HG03064 (cell line): ENCODE data around the gene SMC1A.
"Not testable (repeated sequence)": the region's sequence is repeated elsewhere in the genome, so short reads cannot be mapped to it uniquely, and the experiment has no call there.

Experiments used
- ATAC-seq: cut with Tn5 transposase; IDR thresholded peaks from one replicate; pipeline ENCODE4 v1.9.1; 2021; ENCODE audit warnings: low read depth; ENCODE audit not compliant: unreplicated experiment

Gene SMC1A

GRCh38 chrX:53429755-53430154, 7.3 kb upstream of the SMC1A start:
- no peak for ATAC-seq

- ATAC-seq: no peak
Observed at GRCh38 chrX:53422861-53423306, 430 bp upstream of the SMC1A start, which contains the start of gene RIBC1. TSS of gene RIBC1 (plus strand) at chrX:53422873. CDS start at chrX:53426277, 3,404 bp downstream.

- ATAC-seq: peak; percentile 14
Observed at GRCh38 chrX:53421772-53422085, 725 bp downstream of the SMC1A start.

- no peak for ATAC-seq
Observed at GRCh38 chrX:53421125-53421524, 1.3 kb downstream of the SMC1A start.

- not testable (repeated sequence) for ATAC-seq
Observed at GRCh38 chrX:53420351-53420750, 2.1 kb downstream of the SMC1A start.

GRCh38 chrX:53412446-53412845, 10.0 kb downstream of the SMC1A start:
- no peak for ATAC-seq

GRCh38 chrX:53403535-53403934, 18.9 kb downstream of the SMC1A start:
- no peak for ATAC-seq

- ATAC-seq: no peak
Observed at GRCh38 chrX:53398216-53398615, 24.2 kb downstream of the SMC1A start.

- ATAC-seq: no peak
Observed at GRCh38 chrX:53395605-53396298, 26.7 kb downstream of the SMC1A start.

- no peak for ATAC-seq
Observed at GRCh38 chrX:53383376-53384076, 38.9 kb downstream of the SMC1A start.

- ATAC-seq: no peak
Observed at GRCh38 chrX:53379747-53380146, 42.7 kb downstream of the SMC1A start.

GRCh38 chrX:53379008-53379710, 43.3 kb downstream of the SMC1A start:
- ATAC-seq: no peak

GRCh38 chrX:53377464-53377863, 45.0 kb downstream of the SMC1A start:
- no peak for ATAC-seq

- ATAC-seq: no peak
Observed at GRCh38 chrX:53376888-53377287, 45.6 kb downstream of the SMC1A start.

GRCh38 chrX:53374923-53375322, 47.5 kb downstream of the SMC1A start:
- ATAC-seq: no peak

- ATAC-seq: no peak
Observed at GRCh38 chrX:53374222-53374820, 48.1 kb downstream of the SMC1A start.

- no peak for ATAC-seq
Observed at GRCh38 chrX:53373307-53373706, 49.1 kb downstream of the SMC1A start.

GRCh38 chrX:53366454-53366853, 56.0 kb downstream of the SMC1A start:
- not testable (repeated sequence) for ATAC-seq

GRCh38 chrX:53362449-53362848, 60.0 kb downstream of the SMC1A start:
- no peak for ATAC-seq

- ATAC-seq: no peak
Observed at GRCh38 chrX:53357799-53358530, 64.5 kb downstream of the SMC1A start.
